ENCODE measurements around the gene ST3GAL3.

- TF ChIP-seq ZBTB11 (tag by site-specific recombination; conservative IDR thresholded peaks at IDR 0.05; ENCODE audit: low read depth) (no peak), CTCF (tag by site-specific recombination; IDR thresholded peaks at IDR 0.05) (no peak), ZBTB21 (tag by site-specific recombination; IDR thresholded peaks at IDR 0.05) (no peak), MZF1 (tag by site-specific recombination; IDR thresholded peaks at IDR 0.05; ENCODE audit: borderline replicate concordance) (no peak), ZNF350 (tag by site-specific recombination; IDR thresholded peaks at IDR 0.05) (no peak), ZNF112 (tag by site-specific recombination; IDR thresholded peaks at IDR 0.05) (no peak), REST (tag by site-specific recombination; IDR thresholded peaks at IDR 0.05) (no peak)
Observed at GRCh38 chr1:43779805-43780403, 72.6 kb downstream of the ST3GAL3 start.
